ENCODE data around the gene AXDND1.
"Not testable (repeated sequence)": the region's sequence is repeated elsewhere in the genome, so short reads cannot be mapped to it uniquely, and the experiment has no call there.

The AXDND1 gene

DNA sequence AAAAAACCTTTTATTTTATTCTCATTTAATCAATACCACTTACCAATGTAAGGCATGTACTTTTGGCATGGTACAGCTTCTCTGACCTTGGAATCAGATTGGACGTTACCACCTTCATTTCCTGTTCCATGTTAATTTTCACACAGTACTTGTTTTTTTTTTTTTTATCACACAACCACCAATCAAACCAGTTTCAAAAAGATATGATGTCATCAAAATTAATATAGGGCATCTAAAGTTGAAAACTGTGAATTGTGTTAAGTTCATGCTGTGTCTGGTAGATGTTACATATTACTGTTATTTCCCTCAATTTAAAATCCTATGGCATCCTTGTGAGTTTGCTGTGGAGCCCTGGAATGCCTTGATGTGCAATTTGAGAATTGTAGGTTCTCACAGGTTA, 124.8 kb downstream of the AXDND1 start:
- no peak for DNase-seq

DNA sequence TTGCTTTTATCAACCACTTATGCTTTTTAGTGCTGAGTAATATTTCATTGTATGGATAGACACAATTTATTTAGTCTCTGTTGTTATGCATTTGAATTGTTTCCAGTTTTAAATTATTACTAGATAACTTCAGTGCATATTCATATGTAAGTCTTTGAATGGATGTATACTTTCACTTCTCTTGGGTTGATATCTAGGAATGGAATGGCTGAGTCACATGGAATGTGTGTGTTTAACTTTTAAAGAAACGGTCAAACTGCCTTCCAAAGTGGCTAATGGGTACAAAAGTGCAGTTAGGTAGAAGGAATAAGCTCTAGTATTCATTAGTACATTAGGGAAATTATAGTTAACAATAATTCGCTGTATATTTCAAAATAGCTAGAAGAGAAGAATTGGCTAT, 127.6 kb downstream of the AXDND1 start:
- DNase-seq = no peak

DNA sequence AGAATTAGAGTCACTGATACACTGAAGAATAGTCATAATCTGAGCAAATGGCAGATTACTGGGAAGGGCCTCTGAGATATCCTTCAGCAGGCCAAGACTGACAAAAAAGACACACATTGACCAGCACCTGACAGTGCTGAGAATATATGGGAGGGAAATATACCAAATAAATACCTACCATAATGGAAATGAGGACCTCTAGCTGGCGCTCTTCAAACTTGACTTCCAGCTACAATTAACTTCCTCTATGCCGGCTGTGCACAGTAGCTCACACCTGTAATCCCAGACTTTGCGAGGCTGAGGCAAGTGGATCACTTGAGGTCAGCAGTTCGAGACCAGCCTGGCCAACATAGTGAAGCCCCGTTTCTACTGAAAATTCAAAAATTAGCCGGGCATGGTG, 140.4 kb downstream of the AXDND1 start:
- DNase-seq = no peak

DNA sequence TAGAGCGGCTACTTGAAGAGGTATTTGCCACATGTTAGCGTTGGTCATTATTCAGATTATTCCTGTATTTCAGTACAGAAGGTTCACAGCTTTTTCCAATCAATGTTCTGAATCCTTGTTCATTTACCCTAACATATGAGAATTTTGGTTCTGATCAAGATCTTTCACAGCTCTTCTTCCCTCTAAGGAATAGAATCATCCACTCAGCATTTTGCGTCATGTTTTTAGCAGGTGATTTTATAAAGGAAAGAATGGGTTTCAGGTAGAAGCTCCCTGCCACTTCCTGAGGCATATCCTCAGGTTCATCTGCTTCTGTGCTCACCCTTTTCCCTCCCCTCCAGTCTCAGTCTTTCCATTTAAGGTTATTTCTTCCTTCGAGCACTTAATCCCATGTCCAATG, 143.6 kb downstream of the AXDND1 start:
- no peak for DNase-seq

DNA sequence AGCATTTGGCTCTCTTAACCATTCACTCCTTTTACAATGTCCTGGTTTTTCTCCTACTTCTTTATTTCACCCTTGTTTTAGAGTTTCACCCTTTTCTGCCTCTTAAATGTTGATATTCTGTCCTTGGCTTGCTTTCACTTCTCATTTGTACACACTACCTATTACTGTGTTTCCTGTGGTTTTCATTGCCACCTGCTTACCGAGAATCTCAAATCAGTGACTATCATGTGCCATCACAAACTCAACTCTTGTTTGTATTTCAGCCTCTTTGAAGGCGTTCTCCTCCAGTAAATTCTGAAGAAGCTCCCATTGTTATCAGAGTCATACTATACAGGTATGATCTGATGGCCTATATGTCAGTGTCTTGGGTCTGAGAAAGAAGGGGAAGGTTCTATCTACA, 144.3 kb downstream of the AXDND1 start:
- no peak for DNase-seq

DNA sequence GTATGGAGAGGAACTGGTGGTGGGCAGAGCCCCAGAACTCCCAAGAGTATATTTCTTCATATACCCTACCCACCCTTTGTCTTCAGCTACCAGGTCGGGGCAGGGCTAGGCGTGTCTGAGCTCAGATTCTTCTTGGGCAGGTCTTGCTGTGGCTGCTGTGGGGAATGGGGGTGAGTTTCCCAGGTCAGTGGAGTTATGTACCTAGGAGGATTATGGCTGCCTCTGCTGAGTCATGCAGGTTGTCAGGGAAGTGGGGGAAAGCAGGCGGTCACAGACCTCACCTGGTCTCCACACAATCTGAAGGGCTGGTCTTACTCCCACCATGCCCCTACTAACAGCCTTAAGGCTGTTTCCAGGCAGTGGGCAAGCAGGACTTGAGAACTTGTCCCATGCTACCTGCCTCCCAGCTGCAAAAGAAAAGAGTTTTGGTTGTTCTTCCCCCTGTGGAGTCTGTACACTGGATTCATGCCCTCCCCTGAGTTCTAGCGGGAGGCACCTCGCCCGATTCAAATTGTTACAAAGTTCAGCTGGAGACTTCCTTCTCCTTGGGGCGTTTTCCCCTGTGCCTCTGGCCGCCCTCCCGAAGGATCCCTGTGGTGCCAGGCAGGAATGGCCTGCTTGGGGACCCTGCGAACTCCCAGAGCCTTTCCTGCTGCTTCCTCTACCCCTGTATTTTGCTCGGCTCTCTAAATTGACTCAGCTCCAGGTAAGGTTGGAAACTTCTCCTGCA, 151.4 kb downstream of the AXDND1 start:
- DNase-seq = no peak

DNA sequence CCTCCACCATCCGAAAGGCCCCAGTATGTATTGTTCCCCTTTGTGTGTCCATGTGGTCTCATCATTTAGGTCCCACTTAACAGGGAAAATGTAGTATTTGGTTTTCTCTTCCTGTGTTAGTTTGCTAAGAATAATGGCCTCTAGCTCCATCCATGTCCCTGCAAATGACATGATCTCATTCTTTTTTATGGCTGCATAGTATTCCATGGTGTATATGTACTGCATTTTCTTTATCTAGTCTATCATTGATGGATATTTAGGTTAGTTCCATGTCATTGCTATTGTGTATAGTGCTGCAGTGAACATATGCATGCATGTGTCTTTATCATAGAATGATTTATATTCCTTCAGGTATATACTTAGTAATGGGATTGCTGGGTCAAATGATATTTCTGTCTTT, 152.8 kb downstream of the AXDND1 start:
- DNase-seq = not testable (repeated sequence)

DNA sequence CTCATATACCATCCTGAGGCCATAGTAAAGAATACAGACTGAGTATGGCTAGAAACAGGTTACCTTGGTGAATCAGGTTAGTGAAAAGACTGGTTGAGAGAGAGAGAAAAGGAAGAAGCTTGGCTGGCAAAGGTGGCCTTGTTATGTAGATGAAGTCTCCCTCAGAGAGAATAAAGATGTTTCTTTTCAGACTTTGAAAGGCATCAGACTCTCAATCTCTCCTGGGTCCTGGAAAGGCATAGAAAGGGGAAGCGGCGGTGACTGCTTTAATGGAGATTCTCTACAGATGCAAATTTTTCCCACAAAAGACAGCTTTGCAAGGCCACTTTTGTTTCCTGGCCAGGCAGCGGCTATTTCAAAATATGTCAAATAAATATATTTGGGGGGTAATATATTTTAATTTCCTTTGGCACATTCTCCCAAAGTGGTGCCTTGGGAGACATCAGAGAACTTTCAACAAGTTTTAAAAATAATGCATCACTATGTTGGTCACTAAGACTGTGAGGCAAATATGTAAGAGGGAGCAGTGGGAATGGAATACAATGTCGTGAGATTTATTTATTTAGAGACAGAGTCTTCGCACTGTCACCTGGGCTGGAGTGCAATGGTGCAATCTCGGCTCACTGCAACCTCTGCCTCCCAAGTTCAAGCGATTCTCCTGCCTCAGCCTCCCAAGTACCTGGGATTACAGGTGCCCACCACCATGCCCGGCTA, 163.9 kb downstream of the AXDND1 start:
- no peak for DNase-seq

DNA sequence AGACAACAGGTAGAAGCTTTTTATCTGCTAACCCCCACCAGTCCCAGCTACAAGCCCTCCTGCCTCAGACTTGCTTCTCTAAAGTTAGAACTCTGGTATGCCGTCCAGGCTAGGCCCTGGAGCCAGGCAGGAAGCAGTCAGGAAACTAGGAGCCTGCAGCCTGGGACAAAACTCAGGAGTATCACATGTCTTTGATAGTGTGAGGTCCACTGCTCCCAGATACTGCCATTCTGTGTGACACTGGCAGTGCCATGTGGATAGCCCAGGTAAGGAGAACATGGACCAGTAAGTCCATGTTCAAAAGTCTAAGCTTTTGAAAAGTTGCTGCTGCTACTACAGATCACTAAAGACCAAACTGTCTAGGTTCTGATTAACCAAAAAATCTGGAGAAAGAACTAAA, 164.6 kb downstream of the AXDND1 start:
- no peak for DNase-seq

DNA sequence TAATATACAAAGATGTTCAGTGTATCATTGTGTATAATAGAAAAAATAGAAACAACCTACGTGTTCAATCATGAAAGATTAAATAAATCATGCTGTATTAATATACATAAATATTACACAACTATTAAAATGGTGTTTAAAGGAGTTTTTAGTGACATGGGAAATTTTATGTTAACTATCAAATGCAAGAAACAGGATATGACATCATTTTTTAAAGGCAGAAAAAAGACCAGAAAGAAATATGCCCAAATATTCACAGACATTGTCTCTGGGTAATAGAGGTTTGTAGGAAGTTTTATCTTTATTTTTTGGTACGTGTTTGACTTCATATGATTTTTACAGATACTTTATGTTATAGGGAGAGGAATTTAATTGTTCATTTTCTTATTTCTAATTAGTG, 176.0 kb downstream of the AXDND1 start:
- DNase-seq = no peak

DNA sequence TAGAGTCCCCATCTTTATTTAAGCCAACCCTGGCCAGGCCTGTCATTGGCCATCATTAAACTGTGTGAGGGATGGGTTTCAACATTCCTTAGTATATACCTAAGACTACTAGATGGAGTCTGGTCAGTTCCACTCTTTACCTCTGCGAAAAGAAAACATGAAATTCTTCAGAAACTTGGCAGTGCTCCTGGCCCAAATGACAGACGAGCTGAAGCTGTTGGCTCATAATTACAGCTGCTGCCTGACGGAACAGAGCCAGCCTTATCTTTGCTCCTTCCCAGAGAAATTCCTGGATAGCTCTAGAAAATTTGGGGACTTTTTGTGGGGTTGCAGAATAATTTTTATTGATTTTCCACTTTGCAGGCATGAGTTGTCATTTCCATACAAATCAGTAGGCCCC, 179.6 kb downstream of the AXDND1 start:
- no peak for DNase-seq

DNA sequence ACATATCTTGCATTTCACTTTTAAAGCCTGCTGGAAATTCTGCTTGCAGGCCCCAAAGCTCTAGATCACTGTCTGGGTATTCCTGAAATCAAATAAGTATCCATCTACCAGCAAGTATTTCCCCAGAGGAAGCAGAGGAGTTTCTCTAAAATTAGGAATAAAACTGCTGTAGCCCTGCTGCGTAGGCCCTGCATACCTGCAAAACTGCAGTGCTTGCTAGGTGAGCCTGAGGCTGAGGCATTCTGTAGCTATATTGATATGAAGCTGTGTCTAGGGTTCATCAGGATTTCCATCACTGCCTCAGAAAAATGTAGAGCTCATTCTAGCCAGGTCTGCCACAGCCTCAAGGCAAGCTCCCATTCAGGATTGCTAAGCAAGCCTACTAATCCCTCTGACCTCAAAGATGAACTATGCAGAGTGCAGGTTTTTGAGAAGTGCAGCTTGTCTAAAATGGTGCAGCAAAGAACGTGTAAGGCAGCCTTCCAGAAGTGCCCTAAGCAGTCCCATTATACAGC, 181.3 kb downstream of the AXDND1 start:
- no peak for DNase-seq

DNA sequence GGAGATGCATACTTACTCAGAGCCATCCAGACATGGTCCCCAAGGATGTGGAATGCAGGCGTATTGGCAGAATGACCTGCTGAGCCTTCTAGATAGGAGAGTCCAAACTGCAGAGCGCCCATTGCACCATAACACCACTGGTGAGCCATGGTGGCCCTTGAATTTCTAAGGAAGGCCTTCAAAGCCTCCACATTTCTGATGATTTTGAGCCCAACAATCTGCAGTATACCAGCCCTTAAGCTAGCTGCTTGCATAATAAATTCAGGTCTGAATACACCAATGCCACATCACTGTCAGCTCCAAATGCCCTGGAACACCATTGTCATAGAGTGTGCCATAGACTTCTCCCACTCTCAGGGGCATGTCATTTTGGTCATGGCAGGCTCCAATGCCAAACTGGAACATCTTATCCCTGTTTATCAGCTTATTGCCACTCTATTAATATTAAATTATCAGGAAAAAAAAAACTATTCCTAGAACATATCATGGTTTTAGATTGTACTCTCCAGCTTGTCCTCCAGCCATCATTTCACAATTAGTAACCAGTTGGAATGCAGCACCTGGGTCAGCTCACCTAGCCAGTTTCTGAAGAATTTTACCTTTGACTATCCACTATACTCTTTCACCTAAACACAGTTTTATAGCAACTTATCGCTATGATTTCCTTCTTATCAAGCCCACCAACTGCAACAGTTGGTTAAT, 183.0 kb downstream of the AXDND1 start:
- no peak for DNase-seq

DNA sequence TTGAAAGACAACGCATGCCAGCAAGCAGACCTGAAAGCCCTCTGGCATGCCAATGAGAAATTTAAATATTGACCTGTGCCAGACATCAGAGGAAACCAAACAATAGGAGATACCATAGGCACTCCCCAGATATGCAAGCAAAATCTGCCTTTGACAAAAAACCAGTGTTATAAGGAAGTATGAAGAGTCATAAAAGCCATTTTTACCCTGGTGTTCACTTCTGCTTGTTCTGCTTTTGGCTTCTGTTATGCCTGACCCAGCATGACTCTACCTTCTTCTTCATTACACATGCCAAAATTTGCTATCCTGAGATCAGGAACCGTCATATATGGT, 183.6 kb downstream of the AXDND1 start:
- DNase-seq = no peak

DNA sequence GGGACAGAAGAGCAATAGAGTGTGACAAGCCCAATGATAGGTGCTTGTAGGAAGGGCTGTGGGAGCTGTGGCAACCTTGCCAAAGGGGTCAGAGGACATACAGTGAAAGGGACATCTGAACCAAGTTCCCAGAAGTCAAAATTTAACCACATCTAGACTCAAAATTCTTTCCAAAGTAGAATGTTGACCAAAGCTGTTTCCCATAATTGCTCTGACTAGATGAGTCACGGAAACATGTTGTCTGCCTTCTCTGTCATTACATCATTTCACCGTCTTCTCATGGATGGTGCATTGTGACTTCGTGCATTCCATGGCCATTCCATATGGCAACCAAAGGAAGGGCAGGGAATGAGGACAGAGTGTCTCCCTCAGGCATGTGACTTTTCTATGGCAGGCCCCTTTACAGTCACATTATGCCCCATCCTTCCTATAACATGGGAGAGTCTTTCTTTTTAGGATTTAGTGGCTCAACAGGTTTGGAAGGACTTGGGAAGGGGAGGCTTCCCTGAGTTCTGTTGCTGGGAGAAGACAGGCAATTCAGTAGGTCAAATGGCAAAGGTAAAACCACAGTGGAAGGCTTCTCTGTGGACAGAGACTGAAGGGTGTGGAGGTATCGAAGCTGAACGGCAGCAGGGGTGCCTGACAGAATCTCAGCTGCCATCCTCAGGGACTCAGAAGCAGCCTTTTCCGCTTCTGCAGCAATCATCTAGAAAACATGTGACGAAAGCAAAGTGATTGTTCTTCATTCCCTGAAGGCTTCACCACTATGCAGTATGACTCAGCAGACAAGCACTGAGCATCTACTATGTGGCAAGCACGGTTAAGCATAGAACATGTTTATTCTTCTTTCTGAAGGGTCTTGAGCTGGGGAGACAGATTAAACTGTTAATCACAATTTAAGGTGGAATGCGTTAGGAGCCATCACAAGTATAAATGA, 185.2 kb downstream of the AXDND1 start:
- DNase-seq = no peak

DNA sequence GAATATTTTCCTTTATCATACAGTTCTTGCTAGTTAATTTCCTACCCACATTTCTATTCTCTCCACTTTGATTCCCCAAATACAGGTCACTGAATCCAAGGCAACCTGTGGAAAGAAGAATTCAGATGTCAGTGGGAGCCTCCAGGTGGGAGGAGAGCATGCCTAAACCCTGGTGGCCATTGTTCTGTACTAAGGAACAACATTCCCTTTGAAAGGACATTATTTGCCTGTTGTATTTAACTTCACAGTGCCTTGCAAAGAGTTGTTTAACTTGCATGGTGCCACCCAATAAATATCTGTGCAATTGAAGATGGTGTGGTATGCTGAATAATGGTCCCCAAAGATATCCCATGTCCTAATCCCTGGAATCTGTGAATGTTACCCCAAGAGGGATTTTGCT, 188.7 kb downstream of the AXDND1 start:
- DNase-seq = no peak

DNA sequence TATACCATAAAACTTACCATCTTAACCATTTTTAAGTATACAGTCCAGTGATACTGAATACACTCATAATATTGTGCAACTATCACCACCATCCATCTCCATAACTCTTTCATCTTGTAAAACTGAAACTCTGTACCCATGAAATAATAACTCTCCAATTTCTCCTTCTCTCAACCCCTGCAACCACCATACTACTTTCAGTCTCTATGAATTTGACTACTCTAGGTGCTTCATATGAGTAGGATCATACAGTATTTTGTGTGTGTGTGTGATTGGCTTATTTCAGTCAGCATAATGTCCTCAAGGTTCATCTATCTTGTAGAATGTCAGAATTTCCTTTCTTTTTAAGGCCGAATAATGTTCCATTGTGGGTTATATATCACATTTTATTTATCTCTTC, 192.3 kb downstream of the AXDND1 start:
- no peak for DNase-seq

DNA sequence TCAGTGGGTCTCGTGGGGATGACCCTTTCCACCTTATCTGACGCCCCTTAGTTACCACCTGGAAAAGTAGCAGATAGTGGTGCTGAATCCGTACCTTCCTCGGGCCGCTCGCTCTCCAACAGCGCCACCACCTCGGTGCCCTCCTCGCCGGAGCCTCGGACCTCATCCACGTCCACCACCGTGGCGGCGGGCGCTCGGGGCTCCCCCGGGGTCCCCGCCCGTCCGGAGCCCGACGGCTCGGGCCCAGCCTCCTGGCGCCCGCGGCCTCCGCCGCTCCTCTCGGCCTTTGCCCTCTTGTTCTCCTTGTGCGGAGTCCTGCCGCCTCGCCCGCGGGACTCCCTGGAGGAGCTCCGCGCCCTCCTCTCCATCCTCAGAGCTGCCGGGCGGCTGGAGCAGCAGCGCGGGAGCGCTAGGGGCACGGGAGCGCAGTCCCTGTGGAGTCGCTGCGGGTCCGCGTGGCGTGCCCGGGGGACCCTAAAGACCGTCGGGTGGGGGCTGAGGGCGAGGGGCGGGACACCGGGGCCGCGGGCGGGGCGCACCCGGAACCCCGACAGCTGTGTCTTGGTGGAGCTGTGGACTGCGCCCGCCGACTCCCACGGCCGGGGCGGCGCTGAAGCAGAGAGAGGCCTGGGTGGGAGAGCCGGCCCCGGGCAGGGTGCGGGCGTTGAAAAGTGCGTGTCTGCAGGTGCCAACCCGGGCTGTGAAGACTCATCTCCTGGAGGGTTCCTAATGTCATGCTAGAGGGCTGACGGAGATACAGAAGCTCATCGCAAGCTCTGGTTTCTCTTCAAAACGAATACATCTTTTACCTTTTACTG, 209.9 kb downstream of the AXDND1 start, which contains the start of gene NPHS2:
Gene NPHS2, minus strand, starts transcription at position 452 of the 818 bp plus-strand sequence. Its CDS starts 84 bp downstream, at position 368.
- no peak for DNase-seq

DNA sequence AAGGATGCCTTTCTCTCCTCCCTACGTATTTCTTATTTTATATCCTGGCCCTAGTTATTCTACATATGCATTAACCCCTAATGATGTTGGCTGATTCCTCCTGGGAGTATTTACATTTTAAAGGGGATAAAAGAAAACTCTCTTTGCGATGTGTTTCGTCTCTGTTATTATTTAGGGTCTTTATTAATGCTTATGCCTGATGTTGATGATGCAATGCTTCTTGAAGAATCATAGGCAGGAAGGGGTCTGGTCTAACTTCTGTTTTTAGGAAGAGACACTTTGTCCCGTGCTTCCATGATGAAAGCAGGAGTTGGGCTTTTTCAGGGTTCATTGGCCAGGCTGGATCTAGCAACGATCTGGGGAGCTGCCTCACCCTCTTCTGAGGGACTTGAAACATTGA, 210.7 kb downstream of the AXDND1 start:
- no peak for DNase-seq

DNA sequence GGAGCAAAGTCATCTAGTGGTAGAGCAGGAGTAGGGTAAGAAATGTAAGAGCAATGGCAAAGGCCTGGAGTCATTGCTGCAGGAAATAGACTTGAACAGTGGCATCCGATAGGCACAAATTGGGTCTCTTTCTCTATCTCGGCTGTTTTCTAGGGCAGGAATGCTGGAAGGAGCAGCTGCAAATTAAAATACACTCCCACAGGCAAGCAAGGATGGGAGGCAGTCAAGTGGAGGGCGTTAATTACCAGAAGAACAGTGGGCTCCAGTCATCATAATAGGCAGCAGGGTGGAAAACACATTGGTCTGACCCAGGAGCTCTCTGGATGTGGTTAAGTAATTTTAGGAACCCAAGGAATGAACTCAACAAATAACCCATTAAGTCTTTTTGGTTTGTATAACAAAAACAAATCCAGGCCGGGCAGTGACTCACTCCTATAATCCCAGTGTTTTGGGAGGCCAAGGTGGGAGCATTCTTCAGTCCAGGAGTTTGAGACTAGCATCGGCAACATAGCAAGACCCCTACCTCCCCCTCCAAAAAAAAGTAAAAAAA, 218.1 kb downstream of the AXDND1 start:
- no peak for DNase-seq

DNA sequence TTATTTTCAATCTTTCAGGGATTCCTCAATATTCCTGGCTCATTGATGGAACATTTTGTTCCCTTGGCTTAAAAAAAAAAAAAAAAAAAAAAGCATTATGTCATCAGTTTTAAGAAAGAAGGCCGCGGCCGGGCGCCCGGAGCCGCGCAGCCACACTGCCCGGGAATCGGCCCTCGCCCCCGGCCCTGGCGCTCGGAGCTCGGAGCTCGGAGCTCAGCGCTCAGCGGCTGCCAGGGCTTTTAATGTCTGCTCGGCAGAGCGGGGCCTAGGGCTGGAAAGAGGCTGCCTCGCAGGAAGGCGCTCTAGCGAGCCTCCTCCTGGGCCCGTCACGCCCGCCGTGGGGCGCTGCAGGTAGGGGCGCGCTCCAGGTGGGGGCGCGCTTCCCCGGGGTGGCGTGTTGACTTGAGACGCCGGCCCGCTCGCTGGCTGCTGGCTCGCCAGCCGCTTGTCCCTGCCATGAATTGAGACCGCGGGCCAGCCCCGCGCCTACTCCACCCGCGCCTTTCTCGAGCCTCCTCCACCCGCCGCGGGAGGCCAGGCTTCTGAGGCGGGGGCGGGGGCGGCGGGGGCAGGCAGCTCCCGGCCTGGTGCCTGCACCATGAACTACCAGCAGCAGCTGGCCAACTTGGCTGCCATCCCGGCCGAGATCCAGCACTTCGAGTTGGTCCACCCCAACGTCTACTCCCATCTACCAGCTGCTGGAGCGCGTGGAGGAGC, 220.5 kb downstream of the AXDND1 start:
- no peak for DNase-seq
